CD4-positive, alpha-beta memory T cell (primary cell): ENCODE results near the gene MYOF. TPM values are rescaled to one million over a fixed set of nuclear protein-coding genes. Genes with fewer than 3 reads are reported as not detected.
"Not testable (repeated sequence)": the region's sequence is repeated elsewhere in the genome, so short reads cannot be mapped to it uniquely, and the experiment has no call there.

ENCODE experiments used
- CTCF ChIA-PET: fragments of 350-600 bp; sonication (Branson Sonifier 250); formaldehyde crosslinking; loops from one replicate; lab custom pipeline; 2021; ENCODE audit warnings: inconsistent platforms; ENCODE audit not compliant: partially characterized antibody; lab: Charles Lee
- POLR2A ChIA-PET: fragments of 350-600 bp; sonication (Branson Sonifier 250); formaldehyde crosslinking; loops from one replicate; lab custom pipeline; 2021; ENCODE audit not compliant: partially characterized antibody; lab: Charles Lee
- DNase-seq, 5 donors: peaks; one replicate each; pipeline versions ENCODE4 v3.0.0 to v3.0.0-alpha.2; 2020 to 2022; ENCODE audit warnings: mixed read lengths in 1 of 5
- H3K27ac ChIP-seq: one replicate; pipeline ENCODE4 v1.7.0; 2013; ENCODE audit warnings: low read depth, low read length
- H3K27me3 ChIP-seq: 2 replicates; pipeline ENCODE4 v1.7.0; 2013; ENCODE audit warnings: mild to moderate bottlenecking, low read length, moderate library complexity; ENCODE audit not compliant: insufficient read depth
- H3K36me3 ChIP-seq: 2 replicates; pipeline ENCODE4 v1.7.0; 2013; ENCODE audit warnings: mild to moderate bottlenecking, low read length, moderate library complexity; ENCODE audit not compliant: insufficient read depth
- H3K4me1 ChIP-seq: 2 replicates; pipeline ENCODE4 v1.7.0; 2013; ENCODE audit warnings: mild to moderate bottlenecking, low read length, moderate library complexity; ENCODE audit not compliant: insufficient read depth
- H3K4me3 ChIP-seq, 2 donors: one replicate each; pipeline ENCODE4 v1.7.0; 2013; ENCODE audit warnings: low read length in 2 of 2, mild to moderate bottlenecking in 1 of 2
- H3K9me3 ChIP-seq, 2 donors: one replicate each; pipeline ENCODE4 v1.7.0; 2013; ENCODE audit warnings: low read length in 2 of 2, control low read depth in 1 of 2; ENCODE audit not compliant: control insufficient read depth in 1 of 2
- H3K27ac Mint-ChIP-seq, 7 donors: one replicate each; pipeline ENCODE4 v1.8.0; 2020 to 2021; ENCODE audit warnings: mixed read lengths in 7 of 7, mild to moderate bottlenecking in 6 of 7, inconsistent platforms in 3 of 7, moderate library complexity in 3 of 7
- H3K27me3 Mint-ChIP-seq, 2 donors: one replicate each; pipeline ENCODE4 v1.8.0; 2020 to 2021; ENCODE audit warnings: mixed read lengths in 2 of 2
- H3K36me3 Mint-ChIP-seq, 2 donors: one replicate each; pipeline ENCODE4 v1.8.0; 2020 to 2021; ENCODE audit warnings: mixed read lengths in 2 of 2, inconsistent platforms in 1 of 2, mild to moderate bottlenecking in 1 of 2
- H3K4me1 Mint-ChIP-seq, 4 donors: one replicate each; pipeline ENCODE4 v1.8.0; 2020 to 2021; ENCODE audit warnings: mixed read lengths in 4 of 4, mild to moderate bottlenecking in 1 of 4
- H3K4me3 Mint-ChIP-seq, 8 donors: one replicate each; pipeline ENCODE4 v1.8.0; 2020 to 2021; ENCODE audit warnings: mixed read lengths in 8 of 8, mild to moderate bottlenecking in 7 of 8, moderate library complexity in 6 of 8, inconsistent platforms in 3 of 8
- H3K9me3 Mint-ChIP-seq, 8 donors: one replicate each; pipeline ENCODE4 v1.8.0; 2020 to 2021; ENCODE audit warnings: mixed read lengths in 8 of 8, mild to moderate bottlenecking in 5 of 8, inconsistent platforms in 3 of 8, moderate library complexity in 1 of 8
- intact Hi-C: fragments of 100-400 bp; cut with micrococcal nuclease; formaldehyde crosslinking; loops from one replicate; pipeline ENCODE4 v1.15.1; 2023
- polyA plus RNA-seq, 2 donors: library from polyadenylated mRNA; unstranded; fragments of 300-500 nt; fragmentation: Illumina TruSeq; gene quantifications; one replicate each; pipeline ENCODE4 v1.2.3, GENCODE V29; 2021
- total RNA-seq, 2 experiments: library from RNA; stranded (reverse); gene quantifications; one replicate each; pipeline ENCODE4 v1.2.3, GENCODE V29; 2021

Gene MYOF
- total and polyA plus RNA-seq, 4 experiments from 2014 or later = 1.2 to 2.2 TPM; not detected in 2

DNA sequence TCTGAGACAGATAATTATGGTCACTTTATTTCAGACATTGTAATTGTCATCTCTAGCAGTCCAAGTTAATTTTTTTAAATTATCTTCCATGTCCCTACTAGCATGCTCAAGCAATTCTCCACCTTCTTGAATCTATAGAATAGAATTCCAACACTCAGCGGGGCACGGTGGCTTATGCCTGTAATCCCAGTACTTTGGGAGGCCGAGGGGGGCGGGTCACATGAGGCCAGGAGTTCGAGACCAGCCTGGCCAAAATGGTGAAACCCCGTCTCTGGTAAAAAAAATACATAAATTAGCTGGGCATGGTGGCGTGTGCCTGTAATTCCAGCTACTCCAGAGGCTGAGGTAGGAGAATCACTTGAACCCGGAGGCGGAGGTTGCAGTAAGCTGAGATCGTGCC is 39.4 kb downstream of the MYOF start:
- H3K9me3 Mint-ChIP-seq, intact Hi-C loops, H3K36me3 Mint-ChIP-seq, H3K27me3 Mint-ChIP-seq, H3K4me1 ChIP-seq, H3K4me3 ChIP-seq, H3K4me3 Mint-ChIP-seq, H3K4me1 Mint-ChIP-seq, H3K27me3 ChIP-seq, H3K27ac ChIP-seq, H3K36me3 ChIP-seq, H3K9me3 ChIP-seq, POLR2A ChIA-PET, H3K27ac Mint-ChIP-seq, DNase-seq: not testable (repeated sequence)
- CTCF ChIA-PET = interaction anchor here (0.9 kb wide), 1 partner anchor 91 kb away, joined by 3 read pairs; no protein-coding TSS in a partner anchor

DNA sequence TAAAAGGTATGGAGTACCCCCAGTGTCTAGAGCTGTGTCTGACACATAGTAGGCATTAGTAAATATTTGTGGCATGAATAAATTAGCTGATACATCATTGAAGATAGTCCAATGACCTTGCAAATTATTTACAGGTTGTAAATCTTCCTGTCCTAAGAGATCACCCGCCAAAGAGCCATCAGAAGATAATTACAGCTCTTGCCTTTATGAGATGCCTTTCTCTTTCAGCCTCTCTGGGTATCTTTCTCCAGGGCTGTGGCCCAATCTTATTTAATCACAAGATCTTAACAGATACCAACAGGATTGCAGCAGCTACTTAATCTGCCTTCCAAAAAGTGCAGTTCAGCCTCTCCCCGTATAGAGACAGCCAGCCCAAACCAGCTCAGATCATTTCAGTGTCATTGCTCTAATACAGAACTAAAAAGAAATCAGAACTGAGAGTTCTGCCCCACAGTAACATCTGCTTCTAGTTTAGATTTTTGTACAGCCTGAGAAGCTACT is 41.5 kb downstream of the MYOF start:
- Histone ChIP-seq H3K36me3 (no peaks in the 10 kb centered on the region), H3K4me1 (no peaks in the 10 kb centered on the region), H3K4me3 (no peak overlapping the region), H3K27me3 (no peaks in the 10 kb centered on the region), H3K27ac (no peak overlapping the region), H3K9me3 (no peaks in the 10 kb centered on the region)
- Mint-ChIP-seq H3K27me3 (peaks cover 0 to 2% of the 10 kb centered on the region in 2 donors), H3K27ac (no peak overlapping the region), H3K9me3 (peaks cover 0 to 4% (median 0%) of the 10 kb centered on the region in 8 donors), H3K36me3 (no peaks in the 10 kb centered on the region), H3K4me3 (no peak overlapping the region), H3K4me1 (no peaks in the 10 kb centered on the region)
- no peak for DNase-seq
- CTCF ChIA-PET = interaction anchor here (0.8 to 1.3 kb wide), 4 partner anchors 42 to 87 kb away, joined by 3 to 6 read pairs (median 4); partner anchors contain the start of gene MYOF
- intact Hi-C loops = no loop called here
- POLR2A ChIA-PET = interaction anchor here (1.6 kb wide), 1 partner anchor 27 kb away, joined by 4 read pairs; no protein-coding TSS in a partner anchor

DNA sequence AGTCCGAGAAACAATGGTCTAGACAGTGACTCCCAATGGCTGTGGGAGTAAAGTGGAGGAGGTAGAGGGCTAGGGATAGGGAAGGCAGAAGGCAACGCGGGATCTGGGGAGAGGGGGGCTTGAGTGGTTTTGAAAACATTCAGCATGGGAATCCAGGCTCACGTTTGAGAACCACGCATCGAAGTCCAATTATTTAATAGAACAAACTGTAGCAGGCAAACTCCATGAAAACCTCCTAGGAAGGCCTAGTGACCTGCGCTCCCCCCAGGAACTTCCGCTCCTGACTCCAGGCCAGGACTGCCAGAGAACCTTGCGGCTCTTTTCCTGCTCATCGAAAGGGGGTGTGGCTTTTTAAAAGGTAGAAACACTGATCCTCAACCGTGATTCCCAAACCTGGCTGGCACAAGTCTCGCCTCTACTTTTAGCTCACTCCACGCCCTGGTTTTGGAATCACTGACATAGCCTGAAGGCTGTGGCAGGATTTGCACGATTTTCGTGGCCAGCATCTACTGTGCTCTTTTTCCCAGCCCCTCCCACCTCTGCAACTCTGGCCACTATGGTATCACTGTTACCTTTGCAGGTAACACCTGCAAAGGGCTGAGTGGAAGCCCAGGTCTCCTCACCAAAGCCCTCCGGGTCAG is 43.4 kb downstream of the MYOF start:
- ChIA-PET POLR2A (no interaction called here), CTCF (no interaction called here)
- intact Hi-C loops = no loop called here
- no peak overlapping the region for H3K27ac Mint-ChIP-seq
- H3K9me3 ChIP-seq = no peaks in the 10 kb centered on the region
- H3K27me3 Mint-ChIP-seq = peaks cover 0 to 2% of the 10 kb centered on the region in 2 donors
- H3K4me3 ChIP-seq = no peak overlapping the region
- H3K36me3 ChIP-seq = no peaks in the 10 kb centered on the region
- no peak overlapping the region for H3K4me3 Mint-ChIP-seq
- H3K4me1 ChIP-seq = no peaks in the 10 kb centered on the region
- DNase-seq = no peak
- no peaks in the 10 kb centered on the region for H3K27me3 ChIP-seq
- no peaks in the 10 kb centered on the region for H3K36me3 Mint-ChIP-seq
- H3K9me3 Mint-ChIP-seq = peaks cover 0 to 4% (median 0%) of the 10 kb centered on the region in 8 donors
- H3K4me1 Mint-ChIP-seq = no peaks in the 10 kb centered on the region
- H3K27ac ChIP-seq = no peak overlapping the region

DNA sequence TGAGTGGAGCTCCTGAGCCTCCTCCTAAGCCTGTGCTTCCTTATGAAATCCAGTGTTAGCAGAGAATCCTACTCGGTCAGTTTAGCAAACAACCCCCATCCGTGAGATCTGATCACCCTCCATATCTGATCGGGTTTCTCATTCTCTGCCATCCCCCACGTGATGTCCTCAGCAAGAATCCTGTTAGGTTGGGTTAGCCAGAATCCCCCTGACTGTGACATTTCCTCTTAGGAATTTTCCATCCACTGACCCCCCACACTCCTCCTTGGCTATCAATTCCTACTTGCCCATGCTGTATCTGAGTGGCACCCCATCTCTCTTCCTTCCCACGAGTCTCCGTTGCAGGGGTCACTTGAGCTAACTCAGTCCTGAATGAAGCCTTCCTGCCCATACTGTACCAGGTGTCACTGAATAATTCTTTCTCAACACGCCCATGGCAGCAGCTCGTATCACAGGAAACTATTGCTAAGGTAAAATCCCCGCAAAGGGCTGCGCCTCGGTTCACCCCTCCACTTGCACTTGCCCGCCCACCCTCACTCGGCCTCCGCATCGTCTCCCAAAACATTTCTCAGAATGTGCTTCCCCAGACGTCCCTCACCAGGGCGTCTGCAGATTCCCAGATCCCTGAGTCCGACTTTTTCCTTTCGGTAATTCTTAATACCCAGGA is 44.1 kb downstream of the MYOF start:
- Mint-ChIP-seq H3K27ac (no peak overlapping the region), H3K27me3 (peaks cover 0 to 2% of the 10 kb centered on the region in 2 donors), H3K4me1 (no peaks in the 10 kb centered on the region), H3K4me3 (no peak overlapping the region), H3K9me3 (peaks cover 0 to under 1% (median 0%) of the 10 kb centered on the region in 8 donors), H3K36me3 (no peaks in the 10 kb centered on the region)
- CTCF ChIA-PET = no interaction called here
- Histone ChIP-seq H3K4me3 (no peak overlapping the region), H3K4me1 (no peaks in the 10 kb centered on the region), H3K27me3 (no peaks in the 10 kb centered on the region), H3K9me3 (no peaks in the 10 kb centered on the region), H3K36me3 (no peaks in the 10 kb centered on the region), H3K27ac (no peak overlapping the region)
- intact Hi-C loops = no loop called here
- POLR2A ChIA-PET = no interaction called here
- DNase-seq = no peak

DNA sequence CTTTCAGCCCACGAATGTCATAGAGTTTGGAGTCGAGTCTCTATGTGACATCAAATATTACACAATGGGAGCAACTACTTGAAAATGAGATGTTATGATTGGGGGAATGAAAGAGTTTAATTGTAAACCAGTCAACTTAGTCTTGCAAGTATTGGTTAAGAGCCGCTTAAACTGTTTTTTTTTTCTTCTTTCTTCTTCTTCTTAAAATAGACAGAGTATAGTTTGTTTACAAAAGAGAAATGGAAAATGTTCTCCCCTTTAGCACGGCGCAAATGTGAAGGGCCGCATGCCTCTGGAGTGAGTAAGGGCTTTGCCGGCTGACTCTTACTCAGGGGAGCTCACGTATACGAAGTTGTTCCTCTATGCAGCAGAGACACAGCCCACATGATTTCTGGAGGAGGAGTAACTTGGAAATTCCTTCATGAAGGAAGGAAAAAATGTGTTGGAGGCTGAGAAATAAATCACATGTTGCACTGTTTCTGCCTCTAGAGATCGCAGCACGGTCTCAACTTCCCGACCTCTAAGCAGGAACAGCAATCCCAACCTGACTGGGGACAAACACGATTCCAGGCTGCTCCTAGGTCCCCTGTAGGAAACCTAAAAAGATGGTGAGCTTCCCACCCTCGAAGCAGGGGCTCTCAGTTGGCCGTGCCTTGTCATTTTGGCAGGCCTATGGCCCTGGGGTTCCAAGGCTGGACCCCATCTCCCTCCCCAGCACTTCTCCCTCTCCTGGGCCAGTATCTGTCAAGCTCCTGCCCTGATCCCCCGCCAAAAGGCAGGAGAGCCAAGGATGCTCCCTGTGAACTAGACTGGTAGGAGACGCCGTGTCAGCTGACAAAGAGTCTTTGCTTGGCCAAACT is 44.8 kb downstream of the MYOF start:
- Mint-ChIP-seq H3K27ac (no peak overlapping the region), H3K4me3 (no peak overlapping the region)

DNA sequence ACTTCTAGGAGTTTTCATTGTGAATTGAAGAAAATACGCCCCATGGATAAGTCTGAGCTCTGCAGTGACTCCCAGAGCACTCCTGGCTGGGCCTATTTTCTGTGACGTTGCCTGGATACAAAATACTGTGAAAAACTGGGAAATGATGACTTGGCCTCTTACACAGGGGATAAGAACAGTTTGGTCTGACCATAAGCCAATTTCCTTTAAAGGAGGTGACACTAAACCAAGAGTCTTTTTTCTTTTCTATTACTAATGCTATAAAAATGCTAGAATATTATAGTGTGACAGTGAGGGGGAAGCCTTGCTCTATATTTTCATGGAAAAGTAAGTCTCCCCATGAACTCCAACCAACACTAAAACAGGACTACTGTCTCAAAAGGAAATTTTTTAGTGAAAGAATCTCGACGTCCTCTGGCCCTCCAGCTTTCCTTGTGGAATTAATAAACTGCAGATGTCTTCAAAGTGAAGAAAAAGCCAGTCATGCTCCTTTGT is 45.5 kb downstream of the MYOF start:
- H3K4me1 ChIP-seq = no peaks in the 10 kb centered on the region
- intact Hi-C loops = no loop called here
- Mint-ChIP-seq H3K4me1 (no peaks in the 10 kb centered on the region), H3K4me3 (no peak overlapping the region), H3K36me3 (no peaks in the 10 kb centered on the region), H3K27me3 (peaks cover 0 to 3% of the 10 kb centered on the region in 2 donors), H3K27ac (no peak overlapping the region), H3K9me3 (no peaks in the 10 kb centered on the region)
- CTCF ChIA-PET = no interaction called here
- H3K36me3 ChIP-seq = no peaks in the 10 kb centered on the region
- H3K9me3 ChIP-seq = no peaks in the 10 kb centered on the region
- H3K27me3 ChIP-seq = no peaks in the 10 kb centered on the region
- no peak overlapping the region for H3K4me3 ChIP-seq
- POLR2A ChIA-PET = no interaction called here
- no peak overlapping the region for H3K27ac ChIP-seq
- DNase-seq = no peak

More for the DNA sequence above, 44.8 kb downstream of the MYOF start:
- Mint-ChIP-seq H3K9me3 (no peaks in the 10 kb centered on the region), H3K4me1 (no peaks in the 10 kb centered on the region), H3K36me3 (no peaks in the 10 kb centered on the region), H3K27me3 (peaks cover 0 to 3% of the 10 kb centered on the region in 2 donors)
- no peak overlapping the region for H3K4me3 ChIP-seq
- intact Hi-C loops = no loop called here
- H3K9me3 ChIP-seq = no peaks in the 10 kb centered on the region
- no peaks in the 10 kb centered on the region for H3K4me1 ChIP-seq
- CTCF ChIA-PET = no interaction called here
- H3K27me3 ChIP-seq = no peaks in the 10 kb centered on the region
- H3K36me3 ChIP-seq = no peaks in the 10 kb centered on the region
- DNase-seq = no peak
- no peak overlapping the region for H3K27ac ChIP-seq
- POLR2A ChIA-PET = no interaction called here
